ENCODE data around the gene HEATR5A.
"Not testable (repeated sequence)": the region's sequence is repeated elsewhere in the genome, so short reads cannot be mapped to it uniquely, and the experiment has no call there.

DNA sequence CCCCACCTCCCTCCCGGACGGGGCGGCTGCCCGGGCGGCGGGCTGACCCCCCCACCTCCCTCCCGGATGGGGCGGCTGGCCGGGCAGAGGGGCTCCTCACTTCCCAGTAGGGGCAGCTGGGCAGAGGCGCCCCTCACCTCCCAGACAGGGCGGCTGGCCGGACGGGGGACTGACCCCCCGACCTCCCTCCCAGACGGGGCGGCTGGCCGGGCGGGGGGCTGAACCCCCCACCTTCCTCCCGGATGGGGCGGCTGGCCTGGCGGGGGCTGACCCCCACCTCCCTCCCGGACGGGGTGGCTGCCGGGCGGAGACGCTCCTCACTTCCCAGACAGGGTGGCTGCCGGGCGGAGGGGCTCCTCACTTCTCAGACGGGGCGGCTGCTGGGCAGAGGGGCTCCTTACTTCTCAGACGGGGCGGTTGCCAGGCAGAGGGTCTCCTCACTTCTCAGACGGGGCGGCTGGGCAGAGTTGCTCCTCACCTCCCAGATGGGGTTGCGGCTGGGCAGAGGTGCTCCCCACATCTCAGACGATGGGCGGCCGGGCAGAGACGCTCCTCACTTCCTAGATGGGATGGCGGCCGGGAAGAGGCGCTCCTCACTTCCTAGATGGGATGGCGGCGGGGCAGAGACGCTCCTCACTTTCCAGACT is 16.8 kb upstream of the HEATR5A start:
- not testable (repeated sequence) for TF ChIP-seq CTCF (IDR thresholded peaks at IDR 0.05); ZFX (IDR thresholded peaks at IDR 0.05; ENCODE audit: borderline replicate concordance)
